ENCODE results near the gene MACC1. TPM values are rescaled to one million over a fixed set of nuclear protein-coding genes. Genes with fewer than 3 reads are reported as not detected.

The MACC1 gene
- polyA plus RNA-seq, 1 donor (not counting 4 experiments of a cell fraction or from before 2014, with no cell fraction given): 16.4 TPM

GRCh38 chr7:20219062-20219445 lies 1.9 kb upstream of the MACC1 start:
- no peak overlapping the region for H3K9ac ChIP-seq (ENCODE audit: control insufficient read depth, extremely low read depth, insufficient read depth, low read length)
- peaks cover 29% of the 10 kb centered on the region for H3K4me1 ChIP-seq (ENCODE audit: control insufficient read depth, extremely low read depth, insufficient read depth, low read length)
- no peaks in the 10 kb centered on the region for H4K20me1 ChIP-seq (ENCODE audit: control insufficient read depth, extremely low read depth, insufficient read depth, low read length)
- no peak overlapping the region for H3K4me3 ChIP-seq (ENCODE audit: control insufficient read depth in 2 of 3, extremely low read depth in 1 of 3, insufficient read depth in 2 of 3, low read depth in 1 of 3, low read length in 3 of 3)
- no peak for TF ChIP-seq EZH2 (IDR thresholded peaks at IDR 0.05; ENCODE audit: low read length)
- no peak for TF ChIP-seq CTCF (optimal IDR thresholded peaks at IDR 0.05 in 1 of 3, IDR thresholded peaks at IDR 0.05 in 1 of 3, conservative IDR thresholded peaks at IDR 0.05 in 1 of 3; ENCODE audit: extremely low read depth in 1 of 3, insufficient read depth in 2 of 3, low read length in 3 of 3)
- DNase-seq (ENCODE audit: low read depth, low spot score): no peak
- H3K4me2 ChIP-seq (ENCODE audit: control insufficient read depth, extremely low read depth, insufficient read depth, low read depth, low read length): no peak overlapping the region
- dilution Hi-C loops (cut with MboI; ENCODE audit: extremely low pct_ligation_motif_present, low sequenced_read_pairs): no loop called here
- no peaks in the 10 kb centered on the region for H3K9me1 ChIP-seq (ENCODE audit: control insufficient read depth, extremely low read depth, insufficient read depth, low read length)
- no peaks in the 10 kb centered on the region for H3K9me3 ChIP-seq (ENCODE audit: control insufficient read depth, low read depth, low read length)
- no peak overlapping the region for H2AFZ ChIP-seq (ENCODE audit: control insufficient read depth, low read length)
- H3K27me3 ChIP-seq (ENCODE audit: control insufficient read depth, extremely low read depth, insufficient read depth, low read length): no peaks in the 10 kb centered on the region
- H3K79me2 ChIP-seq (ENCODE audit: control insufficient read depth, insufficient read depth, low read length): peaks cover 20% of the 10 kb centered on the region
- H3K36me3 ChIP-seq (ENCODE audit: control insufficient read depth in 2 of 2, extremely low read depth in 1 of 2, insufficient read depth in 2 of 2, low read length in 2 of 2): no peaks in the 10 kb centered on the region
- no peak overlapping the region for H3K27ac ChIP-seq (ENCODE audit: control insufficient read depth, insufficient read depth, low read length)
- no peak for FAIRE-seq

- peaks cover 29% of the 10 kb centered on the region for H3K4me1 ChIP-seq (ENCODE audit: control insufficient read depth, extremely low read depth, insufficient read depth, low read length)
- H3K9me3 ChIP-seq (ENCODE audit: control insufficient read depth, low read depth, low read length): no peaks in the 10 kb centered on the region
- peak; percentile 74 for FAIRE-seq
- no peaks in the 10 kb centered on the region for H4K20me1 ChIP-seq (ENCODE audit: control insufficient read depth, extremely low read depth, insufficient read depth, low read length)
- peak overlapping the region; percentile 86 for H3K4me2 ChIP-seq (ENCODE audit: control insufficient read depth, extremely low read depth, insufficient read depth, low read depth, low read length)
- H3K4me3 ChIP-seq (ENCODE audit: control insufficient read depth in 2 of 3, extremely low read depth in 1 of 3, insufficient read depth in 2 of 3, low read depth in 1 of 3, low read length in 3 of 3): no peak overlapping the region
- H3K9me1 ChIP-seq (ENCODE audit: control insufficient read depth, extremely low read depth, insufficient read depth, low read length): no peaks in the 10 kb centered on the region
- H3K79me2 ChIP-seq (ENCODE audit: control insufficient read depth, insufficient read depth, low read length): peaks cover 28% of the 10 kb centered on the region
- H3K36me3 ChIP-seq (ENCODE audit: control insufficient read depth in 2 of 2, extremely low read depth in 1 of 2, insufficient read depth in 2 of 2, low read length in 2 of 2): no peaks in the 10 kb centered on the region
- no peaks in the 10 kb centered on the region for H3K27me3 ChIP-seq (ENCODE audit: control insufficient read depth, extremely low read depth, insufficient read depth, low read length)
- H3K9ac ChIP-seq (ENCODE audit: control insufficient read depth, extremely low read depth, insufficient read depth, low read length): no peak overlapping the region
- DNase-seq (ENCODE audit: low read depth, low spot score): no peak
- TF ChIP-seq CTCF (optimal IDR thresholded peaks at IDR 0.05 in 1 of 3, IDR thresholded peaks at IDR 0.05 in 1 of 3, conservative IDR thresholded peaks at IDR 0.05 in 1 of 3; ENCODE audit: extremely low read depth in 1 of 3, insufficient read depth in 2 of 3, low read length in 3 of 3) (no peak), EZH2 (IDR thresholded peaks at IDR 0.05; ENCODE audit: low read length) (no peak)
- dilution Hi-C loops (cut with MboI; ENCODE audit: extremely low pct_ligation_motif_present, low sequenced_read_pairs): no loop called here
- H2AFZ ChIP-seq (ENCODE audit: control insufficient read depth, low read length): no peak overlapping the region
- H3K27ac ChIP-seq (ENCODE audit: control insufficient read depth, insufficient read depth, low read length): peak overlapping the region; percentile 97
Observed at GRCh38 chr7:20218279-20218678, 1.1 kb upstream of the MACC1 start.

All from keratinocyte (primary cell).